Ovary (tissue), 9 donors: ENCODE results near the gene CCDC51. TPM values are rescaled to one million over a fixed set of nuclear protein-coding genes. Genes with fewer than 3 reads are reported as not detected.

Source experiments
- DNase-seq, 5 donors: peaks; one replicate each; pipeline ENCODE4 v3.0.0-alpha.2; 2019 to 2020
- H3K27ac ChIP-seq, 2 donors: fragments of 200-600 bp; one replicate each; pipeline versions ENCODE4 v1.5.1 to v1.8.0; 2019 to 2022
- H3K27me3 ChIP-seq: fragments of 200-600 bp; one replicate; pipeline ENCODE4 v1.8.0; 2022
- H3K36me3 ChIP-seq: fragments of 200-600 bp; sonication (generic); one replicate; pipeline ENCODE4 v1.5.1; 2019
- H3K4me1 ChIP-seq: one replicate; pipeline ENCODE4 v1.8.1; 2013; ENCODE audit warnings: mild to moderate bottlenecking, moderate library complexity; ENCODE audit not compliant: insufficient read depth
- H3K4me3 ChIP-seq: fragments of 200-600 bp; sonication (generic); one replicate; pipeline ENCODE4 v1.5.1; 2017
- H3K9me3 ChIP-seq, 2 donors: fragments of 200-600 bp in 1 of 2; sonication (generic) in 1 of 2; one replicate each; pipeline versions ENCODE4 v1.5.1 to v1.8.1; 2013 to 2019; ENCODE audit warnings: mild to moderate bottlenecking in 1 of 2, moderate library complexity in 1 of 2
- CTCF ChIP-seq, 3 donors: fragments of 450-650 bp in 2 of 3; fragments of 200-600 bp in 1 of 3; IDR thresholded peaks; one replicate each; pipeline versions ENCODE4 v1.5.1 to v1.8.0; 2016 to 2022; ENCODE audit warnings: antibody characterized with exemption in 3 of 3, mild to moderate bottlenecking in 1 of 3
- EP300 ChIP-seq: sonication (generic); formaldehyde crosslinking; IDR thresholded peaks from one replicate; pipeline ENCODE4 v1.6.1; 2017; ENCODE audit warnings: antibody characterized with exemption
- POLR2A ChIP-seq: fragments of 450-650 bp; IDR thresholded peaks from one replicate; pipeline ENCODE4 v1.6.1; 2017; ENCODE audit warnings: antibody characterized with exemption, mild to moderate bottlenecking, moderate library complexity
- WGBS, 3 donors: extraction: QIAGEN DNeasy Blood & Tissue Kit in 1 of 3; methylation state at CpG; one replicate each; pipeline versions ENCODE4 v1.1.5 to v1.1.7; 2013 to 2017; 5-methylcytosine and 5-hydroxymethylcytosine counted together
- intact Hi-C, 4 donors: fragments of 100-400 bp; cut with DNase I; formaldehyde crosslinking; loops; one replicate each; pipeline versions ENCODE4 v1.11.0 to v1.15.1; 2022 to 2023
- polyA plus RNA-seq, 2 donors: library from polyadenylated mRNA; stranded (reverse); fragments of 200-250 nt in 1 of 2; fragments of 350-450 nt in 1 of 2; fragmentation: Illumina TruSeq in 1 of 2; extraction: RNeasy Lipid Tissue Mini Kit (QIAGEN cat#74804) in 1 of 2; gene quantifications; one replicate each; pipeline ENCODE4 v1.2.3, GENCODE V29; 2013 to 2014
- total RNA-seq, 7 donors: library from RNA; depleted of rRNA in 2 of 7; stranded (reverse); fragments of >200 nt in 2 of 7; fragmentation: NEBNext Ultra II Directional in 3 of 7; extraction: Animal tissue kit (Norgen Biotek cat#: 25700) in 3 of 7; gene quantifications; one replicate each; pipeline versions ENCODE4 v1.1.0 to v1.2.4, GENCODE V29; 2016 to 2023
- donor health status: DM: no; HTN: no; CAD: no; lungs with moderate emphysema.
- donor health status: DM: no; HTN: no; CAD: no.
- donor health status: Bipolar disorder and iron deficiency.
- donor health status: DM: yes; HTN: yes; CAD: no.
- donor health status: DM: no; HTN: no; CAD: no.
- donor health status: DM: yes; HTN: yes; CAD: no.

Gene CCDC51
- total and polyA plus RNA-seq, 9 donors, result 6.3 to 9.9 (median 7.7) TPM

DNA sequence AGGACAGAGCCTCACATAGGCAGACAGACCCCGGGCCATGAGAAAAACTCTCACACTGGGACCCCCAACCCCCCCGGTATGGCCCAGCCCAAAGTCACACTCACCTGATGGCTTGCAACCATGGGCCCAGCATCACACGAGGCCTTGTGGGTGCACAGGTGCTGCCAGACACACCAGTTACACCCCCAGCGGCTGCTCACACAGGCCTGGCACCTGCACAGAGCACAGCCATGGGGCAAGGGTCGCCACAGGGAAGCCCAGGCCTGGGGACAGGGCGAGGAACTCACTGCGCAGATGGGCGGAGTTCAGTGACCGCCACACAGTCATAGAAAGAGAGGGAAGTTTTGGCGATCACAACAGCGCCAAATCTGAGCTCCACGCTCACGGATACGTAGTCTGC, 19.4 kb downstream of the CCDC51 start:
- Histone ChIP-seq H3K27me3 (no peaks in the 10 kb centered on the region), H3K36me3 (no peaks in the 10 kb centered on the region), H3K4me3 (no peak overlapping the region), H3K4me1 (peaks cover 14% of the 10 kb centered on the region), H3K9me3 (no peaks in the 10 kb centered on the region), H3K27ac (no peak overlapping the region)
- no peak for DNase-seq
- TF ChIP-seq POLR2A (no peak), EP300 (no peak), CTCF (IDR thresholded peaks at IDR 0.05) (no peak)
- WGBS, 3 donors, result 91 to 92% (median 91%) methylated on average over 12 to 14 of the region's 14 CpGs
- intact Hi-C loops, result no loop called here

GRCh38 chr3:48419597-48419996, 20.3 kb downstream of the CCDC51 start:
- no peaks in the 10 kb centered on the region for H3K27me3 ChIP-seq
- no peak overlapping the region for H3K4me3 ChIP-seq
- no peaks in the 10 kb centered on the region for H3K9me3 ChIP-seq
- no peak overlapping the region for H3K27ac ChIP-seq
- 87 to 89% (median 88%) methylated on average over 17 of the region's 17 CpGs for WGBS, 3 donors
- peaks cover 7% of the 10 kb centered on the region for H3K4me1 ChIP-seq
- TF ChIP-seq POLR2A (no peak), EP300 (no peak), CTCF (IDR thresholded peaks at IDR 0.05) (no peak)
- no peaks in the 10 kb centered on the region for H3K36me3 ChIP-seq
- intact Hi-C loops, result no loop called here
- DNase-seq, result no peak

DNA sequence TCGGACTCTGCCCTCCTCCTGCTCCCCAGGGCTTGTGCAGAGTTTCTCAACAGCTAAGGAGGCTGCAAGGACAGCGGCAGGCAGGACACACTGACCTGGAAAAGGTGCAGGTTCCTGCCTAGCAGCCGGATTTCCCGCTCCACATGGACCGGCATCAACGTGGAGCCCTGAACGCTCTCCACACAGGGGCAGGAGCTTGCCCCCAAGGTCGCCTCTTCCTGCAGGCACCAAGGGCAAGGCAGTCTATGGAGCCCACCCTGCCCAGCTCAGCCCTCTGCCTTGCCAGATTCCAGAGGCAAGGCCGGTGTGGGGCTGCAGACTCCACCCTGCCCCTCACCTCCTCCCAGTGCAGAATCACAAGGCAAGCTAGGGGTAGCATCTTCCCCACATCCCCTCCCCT, 20.8 kb downstream of the CCDC51 start:
- 81 to 92% (median 89%) methylated on average over 9 of the region's 9 CpGs for WGBS, 3 donors
- no peaks in the 10 kb centered on the region for H3K9me3 ChIP-seq
- no peaks in the 10 kb centered on the region for H3K27me3 ChIP-seq
- no peak overlapping the region for H3K4me3 ChIP-seq
- DNase-seq, result no peak
- TF ChIP-seq CTCF (IDR thresholded peaks at IDR 0.05) (no peak), EP300 (no peak), POLR2A (no peak)
- H3K27ac ChIP-seq, result no peak overlapping the region
- H3K4me1 ChIP-seq, result peaks cover 2% of the 10 kb centered on the region
- intact Hi-C loops, result no loop called here
- no peaks in the 10 kb centered on the region for H3K36me3 ChIP-seq

GRCh38 chr3:48418651-48419050, 21.3 kb downstream of the CCDC51 start:
- no peak overlapping the region for H3K27ac ChIP-seq
- no peaks in the 10 kb centered on the region for H3K36me3 ChIP-seq
- H3K9me3 ChIP-seq, result no peaks in the 10 kb centered on the region
- no peaks in the 10 kb centered on the region for H3K27me3 ChIP-seq
- intact Hi-C loops, result no loop called here
- TF ChIP-seq CTCF (IDR thresholded peaks at IDR 0.05) (no peak), POLR2A (no peak), EP300 (no peak)
- 79 to 88% (median 82%) methylated on average over 9 of the region's 9 CpGs for WGBS, 3 donors
- no peak overlapping the region for H3K4me3 ChIP-seq
- no peak for DNase-seq
- H3K4me1 ChIP-seq, result no peaks in the 10 kb centered on the region

- DNase-seq, result no peak
- no peaks in the 10 kb centered on the region for H3K4me1 ChIP-seq
- H3K27me3 ChIP-seq, result no peaks in the 10 kb centered on the region
- WGBS, 3 donors, result 87 to 91% (median 89%) methylated on average over 17 of the region's 17 CpGs
- no peak for TF ChIP-seq POLR2A
- TF ChIP-seq CTCF (IDR thresholded peaks at IDR 0.05), result no peak
- no peak for TF ChIP-seq EP300
- H3K9me3 ChIP-seq, result no peaks in the 10 kb centered on the region
- no peaks in the 10 kb centered on the region for H3K36me3 ChIP-seq
- H3K27ac ChIP-seq, result no peak overlapping the region
- intact Hi-C loops, result no loop called here
- no peak overlapping the region for H3K4me3 ChIP-seq
Measured at GRCh38 chr3:48418140-48418539, 21.8 kb downstream of the CCDC51 start.
